ENCODE measurements around the gene CABLES1. TPM values are rescaled to one million over a fixed set of nuclear protein-coding genes. Genes with fewer than 3 reads are reported as not detected.

CABLES1 gene
- total RNA-seq, 2 experiments from 2014 or later: not detected

- intact Hi-C loops (cut with DNase I, micrococcal nuclease): loop anchor here (10.0 kb wide), 2 partner anchors 63 to 367 kb away; partner anchors contain the start of gene RMC1 (in 1 of the 2)
Observed at GRCh38 chr18:23137788-23138216, 2.5 kb downstream of the CABLES1 start.

GRCh38 chr18:23138471-23138870 is 3.2 kb downstream of the CABLES1 start:
- Mint-ChIP-seq H3K27me3 (peaks cover 48% of the 10 kb centered on the region), H3K4me3 (peak overlapping the region; percentile 13), H3K27ac (no peak overlapping the region)

More at GRCh38 chr18:23137788-23138216, 2.5 kb downstream of the CABLES1 start:
- Mint-ChIP-seq H3K9me3 (no peaks in the 10 kb centered on the region), H3K36me3 (ENCODE audit: low read depth) (no peaks in the 10 kb centered on the region), H3K4me3 (peak overlapping the region; percentile 56), H3K27me3 (peaks cover 48% of the 10 kb centered on the region), H3K27ac (no peak overlapping the region), H3K4me1 (ENCODE audit: low read depth) (peaks cover 23% of the 10 kb centered on the region)
- DNase-seq (no peak), ATAC-seq (ENCODE audit: poor library complexity) (no peak)
- Histone ChIP-seq H3K9me3 (ENCODE audit: control insufficient read depth in 1 of 2, insufficient read depth in 1 of 2, low read length in 2 of 2) (peaks cover 0 to 7% of the 10 kb centered on the region in 2 experiments), H3K4me3 (ENCODE audit: low read length) (no peak overlapping the region), H3K27me3 (ENCODE audit: control insufficient read depth in 1 of 2, insufficient read depth in 2 of 2, low read length in 2 of 2) (peaks cover 34 to 44% of the 10 kb centered on the region in 2 experiments), H3K36me3 (ENCODE audit: insufficient read depth, low read length) (no peaks in the 10 kb centered on the region), H3K27ac (ENCODE audit: low read depth in 1 of 2, low read length in 2 of 2) (no peak overlapping the region), H3K4me1 (ENCODE audit: insufficient read depth, low read length) (peaks cover 19% of the 10 kb centered on the region)
- no peak for TF ChIP-seq CTCF (IDR thresholded peaks at IDR 0.05)
- ChIA-PET POLR2A (interaction anchor here (0.6 to 1.3 kb wide), 2 partner anchors 67 to 211 kb away, joined by 3 read pairs; no protein-coding TSS in a partner anchor), CTCF (interaction anchor here (0.6 kb wide), 1 partner anchor 1042 kb away, joined by 3 read pairs; no protein-coding TSS in a partner anchor)

More at GRCh38 chr18:23138471-23138870, 3.2 kb downstream of the CABLES1 start:
- CTCF ChIA-PET: interaction anchor here (0.5 to 0.6 kb wide), 2 partner anchors 181 to 1041 kb away, joined by 3 read pairs; no protein-coding TSS in a partner anchor
- no peak for DNase-seq
- Histone ChIP-seq H3K4me1 (ENCODE audit: insufficient read depth, low read length) (peaks cover 23% of the 10 kb centered on the region), H3K27me3 (ENCODE audit: control insufficient read depth in 1 of 2, insufficient read depth in 2 of 2, low read length in 2 of 2) (peaks cover 32 to 44% of the 10 kb centered on the region in 2 experiments), H3K9me3 (ENCODE audit: control insufficient read depth in 1 of 2, insufficient read depth in 1 of 2, low read length in 2 of 2) (peaks cover 0 to 7% of the 10 kb centered on the region in 2 experiments), H3K4me3 (ENCODE audit: low read length) (no peak overlapping the region), H3K27ac (ENCODE audit: low read depth in 1 of 2, low read length in 2 of 2) (no peak overlapping the region), H3K36me3 (ENCODE audit: insufficient read depth, low read length) (no peaks in the 10 kb centered on the region)
- Mint-ChIP-seq H3K9me3 (no peaks in the 10 kb centered on the region), H3K36me3 (ENCODE audit: low read depth) (no peaks in the 10 kb centered on the region), H3K4me1 (ENCODE audit: low read depth) (peaks cover 23% of the 10 kb centered on the region)
- TF ChIP-seq CTCF (IDR thresholded peaks at IDR 0.05): no peak
- intact Hi-C loops (cut with DNase I, micrococcal nuclease): loop anchor here (10.0 kb wide), 2 partner anchors 64 to 366 kb away; partner anchors contain the start of gene RMC1 (in 1 of the 2)
- ATAC-seq (ENCODE audit: poor library complexity): no peak
- POLR2A ChIA-PET: no interaction called here
